IMR-90 (cell line): ENCODE results near the gene APEX1. TPM values are rescaled to one million over a fixed set of nuclear protein-coding genes. Genes with fewer than 3 reads are reported as not detected.

Experiments used
- ATAC-seq: fragments of 200-7000 bp; cut with Tn5 transposase; 2 replicates; pipeline ENCODE4 v1.9.1; 2020; ENCODE audit warnings: low read depth, mild to moderate bottlenecking, moderate library complexity
- BruUV-seq: library from RNA; stranded (reverse); fragments of 400-500 nt; replicated peaks from 2 replicates; lab custom pipeline; 2021; lab: Mats Ljungman, UMichigan
- CTCF ChIA-PET: fragments of 300-600 bp; formaldehyde crosslinking; extraction: SDS; loops from one replicate; lab custom pipeline; 2021; ENCODE audit warnings: antibody characterized with exemption; lab: Yijun Ruan, JAX
- POLR2A ChIA-PET: fragments of 300-600 bp; sonication (Branson Sonifier 250); formaldehyde crosslinking; loops from one replicate; lab custom pipeline; 2022; ENCODE audit warnings: antibody characterized with exemption; ENCODE audit not compliant: unreplicated experiment; lab: Charles Lee
- DNase-seq: peaks from one replicate; pipeline ENCODE4 v3.0.0; 2013
- H2AFZ ChIP-seq: replicated peaks from 2 replicates; pipeline ENCODE3; 2013; ENCODE audit warnings: low read length, mild to moderate bottlenecking; ENCODE audit not compliant: poor library complexity
- H2AK5ac ChIP-seq: 2 replicates; pipeline ENCODE4 v1.6.1; 2013; ENCODE audit warnings: low read depth, low read length, inconsistent platforms
- H2AK9ac ChIP-seq: replicated peaks from 2 replicates; pipeline ENCODE3; 2013; ENCODE audit warnings: mild to moderate bottlenecking, low read depth, low read length, moderate library complexity; ENCODE audit not compliant: poor library complexity
- H2BK120ac ChIP-seq: 2 replicates; pipeline ENCODE4 v1.6.1; 2013; ENCODE audit warnings: low read depth, low read length, inconsistent platforms
- H2BK15ac ChIP-seq: 3 replicates; pipeline ENCODE4 v1.6.1; 2013; ENCODE audit warnings: low read depth, low read length, inconsistent platforms
- H2BK20ac ChIP-seq: 2 replicates; pipeline ENCODE4 v1.6.1; 2013; ENCODE audit warnings: low read depth, mild to moderate bottlenecking, inconsistent platforms, low read length, moderate library complexity
- H2BK5ac ChIP-seq: 2 replicates; pipeline ENCODE4 v1.6.1; 2013; ENCODE audit warnings: mild to moderate bottlenecking, low read depth, low read length, inconsistent platforms; ENCODE audit not compliant: poor library complexity, severe bottlenecking
- H3K14ac ChIP-seq: replicated peaks from 2 replicates; pipeline ENCODE4 v1.6.1; 2013; ENCODE audit warnings: low read depth, low read length, inconsistent platforms
- H3K18ac ChIP-seq: 2 replicates; pipeline ENCODE4 v1.6.1; 2013; ENCODE audit warnings: low read depth, low read length, control low read depth
- H3K23ac ChIP-seq: 2 replicates; pipeline ENCODE4 v1.6.1; 2013; ENCODE audit warnings: low read depth, low read length, inconsistent platforms
- H3K27ac ChIP-seq: 2 replicates; pipeline ENCODE4 v1.5.1; 2013; ENCODE audit warnings: mild to moderate bottlenecking, control low read depth, low read length; ENCODE audit not compliant: insufficient read depth
- H3K27me3 ChIP-seq: 2 replicates; pipeline ENCODE4 v1.6.1; 2013; ENCODE audit warnings: low read length; ENCODE audit not compliant: control insufficient read depth, insufficient read depth
- H3K36me3 ChIP-seq: 2 replicates; pipeline ENCODE4 v1.6.1; 2013; ENCODE audit warnings: low read length, mixed read lengths; ENCODE audit not compliant: control insufficient read depth, insufficient read depth
- H3K4ac ChIP-seq: 2 replicates; pipeline ENCODE4 v1.6.1; 2013; ENCODE audit warnings: low read depth, low read length, inconsistent platforms
- H3K4me1 ChIP-seq: 2 replicates; pipeline ENCODE4 v1.6.1; 2013; ENCODE audit warnings: low read length, mixed read lengths; ENCODE audit not compliant: control insufficient read depth, insufficient read depth
- H3K4me2 ChIP-seq: 2 replicates; pipeline ENCODE4 v1.6.1; 2013; ENCODE audit warnings: low read depth, mild to moderate bottlenecking, control low read depth, low read length, moderate library complexity
- H3K4me3 ChIP-seq: 2 replicates; pipeline ENCODE4 v1.5.1; 2013; ENCODE audit warnings: low read depth, mild to moderate bottlenecking, control low read depth, low read length, moderate library complexity; ENCODE audit not compliant: insufficient read depth
- H3K56ac ChIP-seq: 2 replicates; pipeline ENCODE4 v1.6.1; 2013; ENCODE audit warnings: low read length, inconsistent platforms; ENCODE audit not compliant: insufficient read depth; ENCODE audit errors: extremely low read depth
- H3K79me1 ChIP-seq, 2 experiments: 2 replicates each; pipeline ENCODE4 v1.6.1; 2013; ENCODE audit warnings: low read length in 2 of 2, inconsistent platforms in 1 of 2, low read depth in 1 of 2
- H3K9ac ChIP-seq: 2 replicates; pipeline ENCODE4 v1.6.1; 2013; ENCODE audit warnings: low read depth, low read length, control low read depth
- H3K9me1 ChIP-seq: 2 replicates; pipeline ENCODE4 v1.6.1; 2013; ENCODE audit warnings: low read length, inconsistent platforms; ENCODE audit not compliant: insufficient read depth
- H3K9me3 ChIP-seq: 2 replicates; pipeline ENCODE4 v1.6.1; 2013; ENCODE audit warnings: low read length; ENCODE audit not compliant: control insufficient read depth, insufficient read depth
- H4K20me1 ChIP-seq: 2 replicates; pipeline ENCODE4 v1.6.1; 2013; ENCODE audit warnings: low read length, inconsistent platforms; ENCODE audit not compliant: insufficient read depth
- H4K5ac ChIP-seq: 2 replicates; pipeline ENCODE4 v1.6.1; 2013; ENCODE audit warnings: mild to moderate bottlenecking, low read depth, low read length, control low read depth
- H4K8ac ChIP-seq, 2 experiments: 2 replicates each; pipeline ENCODE4 v1.6.1; 2013; ENCODE audit warnings: low read depth in 2 of 2, low read length in 2 of 2, control low read depth in 1 of 2, inconsistent platforms in 1 of 2
- H4K91ac ChIP-seq: 2 replicates; pipeline ENCODE4 v1.6.1; 2013; ENCODE audit warnings: low read depth, low read length, inconsistent platforms; ENCODE audit not compliant: insufficient read depth
- MXI1 ChIP-seq: IDR thresholded peaks from 2 replicates; pipeline ENCODE4 v1.6.1; 2012; ENCODE audit warnings: low read depth, mild to moderate bottlenecking, low read length, moderate library complexity, borderline replicate concordance
- RFX5 ChIP-seq: IDR thresholded peaks from 2 replicates; pipeline ENCODE4 v1.8.0; 2012; ENCODE audit warnings: low read depth, mild to moderate bottlenecking, low read length, moderate library complexity
- WGBS, 2 experiments: methylation state at CpG; one replicate each; pipeline versions ENCODE4 v1.1.5 to v1.1.7; 2013; ENCODE audit warnings: missing lambda C conversion rate in 2 of 2; ENCODE audit not compliant: insufficient read length in 1 of 2; ENCODE audit errors: extremely low coverage in 2 of 2; 5-methylcytosine and 5-hydroxymethylcytosine counted together
- dilution Hi-C: fragments of 300-500 bp; cut with HindIII; formaldehyde crosslinking; loops from one replicate; pipeline ENCODE4 v1.14.3; 2018; ENCODE audit warnings: low sequenced_read_pairs; ENCODE audit not compliant: unreplicated experiment
- in situ Hi-C: fragments of 300-500 bp; cut with MboI; formaldehyde crosslinking; loops from 3 replicates; pipeline ENCODE4 v1.14.3; 2019; ENCODE audit warnings: low sequenced_read_pairs, inconsistent platforms, mixed read lengths
- intact Hi-C: fragments of 100-400 bp; cut with micrococcal nuclease; formaldehyde crosslinking; loops from 2 replicates; pipeline ENCODE4 v1.10.0; 2022
- polyA plus RNA-seq, 3 experiments: library from polyadenylated mRNA; depleted of rRNA; stranded (reverse); fragments of >200 nt; gene quantifications; 2 replicates each; pipeline ENCODE4 v1.2.3, GENCODE V29; 2012; ENCODE audit warnings: low replicate concordance in 1 of 3
- total RNA-seq: library from RNA; depleted of rRNA; stranded (reverse); fragments of >200 nt; gene quantifications from 2 replicates; pipeline ENCODE4 v1.2.3, GENCODE V29; 2012
- TF ChIP-seq, protein P1 (sequence below): conservative IDR thresholded peaks from 2 replicates; pipeline ENCODE4 v1.5.1; 2012; ENCODE audit warnings: mild to moderate bottlenecking, low read depth, low read length, improper control_type of control experiment

The APEX1 gene
- total and polyA plus RNA-seq, 2 of the 4 experiments (the other 2 are of a cell fraction) = 125 to 241 TPM

DNA sequence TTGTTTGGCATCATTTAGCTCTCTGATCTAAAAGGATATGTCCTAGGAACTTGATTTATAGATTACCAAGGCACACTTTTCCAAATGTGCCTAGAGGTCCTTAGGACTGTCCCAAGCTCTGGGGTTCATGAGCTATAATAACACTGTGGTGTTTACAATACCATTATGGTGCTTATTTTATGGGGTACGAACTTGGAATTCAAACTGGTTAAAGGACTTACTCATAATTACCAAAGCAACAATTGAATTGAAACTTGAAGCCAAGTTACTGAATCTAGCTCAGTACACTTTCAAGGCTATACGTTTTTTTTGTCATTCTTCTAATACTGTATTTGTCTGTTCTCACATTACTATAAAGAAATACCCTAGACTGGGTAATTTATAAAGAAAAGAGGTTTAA is 32.1 kb upstream of the APEX1 start:
- H3K9me3 ChIP-seq = no peaks in the 10 kb centered on the region
- H3K4ac ChIP-seq = no peak overlapping the region
- H3K56ac ChIP-seq = no peak overlapping the region
- H3K4me1 ChIP-seq = 0 out of 2 replicates have a peak, but pooled peaks cover 2% of the 10 kb centered on the region
- no peak overlapping the region for H3K4me3 ChIP-seq
- H4K91ac ChIP-seq = no peak overlapping the region
- no TSS peak for BruUV-seq
- DNase-seq (no peak), ATAC-seq (no peak)
- no peak overlapping the region for H2AK9ac ChIP-seq
- H4K8ac ChIP-seq = no peak overlapping the region
- H3K18ac ChIP-seq = no peak overlapping the region
- no peak overlapping the region for H2BK15ac ChIP-seq
- CTCF ChIA-PET = no interaction called here
- H2BK5ac ChIP-seq = no peak overlapping the region
- H3K27ac ChIP-seq = no peak overlapping the region
- H3K9ac ChIP-seq = no peak overlapping the region
- in situ Hi-C loops = no loop called here
- H4K20me1 ChIP-seq = no peaks in the 10 kb centered on the region
- H2BK120ac ChIP-seq = no peak overlapping the region
- intact Hi-C loops = no loop called here
- H3K9me1 ChIP-seq = no peaks in the 10 kb centered on the region
- H2BK20ac ChIP-seq = no peak overlapping the region
- H3K36me3 ChIP-seq = no peaks in the 10 kb centered on the region
- no CpG with 5 or more reads among the region's 2 CpGs for WGBS, 2 experiments
- no peak overlapping the region for H3K23ac ChIP-seq
- dilution Hi-C loops = no loop called here
- H2AK5ac ChIP-seq = no peak overlapping the region
- no peak overlapping the region for H2AFZ ChIP-seq
- no peak overlapping the region for H3K14ac ChIP-seq
- H4K5ac ChIP-seq = no peak overlapping the region
- TF ChIP-seq MXI1 = no peak
- TF ChIP-seq, protein P1, sequence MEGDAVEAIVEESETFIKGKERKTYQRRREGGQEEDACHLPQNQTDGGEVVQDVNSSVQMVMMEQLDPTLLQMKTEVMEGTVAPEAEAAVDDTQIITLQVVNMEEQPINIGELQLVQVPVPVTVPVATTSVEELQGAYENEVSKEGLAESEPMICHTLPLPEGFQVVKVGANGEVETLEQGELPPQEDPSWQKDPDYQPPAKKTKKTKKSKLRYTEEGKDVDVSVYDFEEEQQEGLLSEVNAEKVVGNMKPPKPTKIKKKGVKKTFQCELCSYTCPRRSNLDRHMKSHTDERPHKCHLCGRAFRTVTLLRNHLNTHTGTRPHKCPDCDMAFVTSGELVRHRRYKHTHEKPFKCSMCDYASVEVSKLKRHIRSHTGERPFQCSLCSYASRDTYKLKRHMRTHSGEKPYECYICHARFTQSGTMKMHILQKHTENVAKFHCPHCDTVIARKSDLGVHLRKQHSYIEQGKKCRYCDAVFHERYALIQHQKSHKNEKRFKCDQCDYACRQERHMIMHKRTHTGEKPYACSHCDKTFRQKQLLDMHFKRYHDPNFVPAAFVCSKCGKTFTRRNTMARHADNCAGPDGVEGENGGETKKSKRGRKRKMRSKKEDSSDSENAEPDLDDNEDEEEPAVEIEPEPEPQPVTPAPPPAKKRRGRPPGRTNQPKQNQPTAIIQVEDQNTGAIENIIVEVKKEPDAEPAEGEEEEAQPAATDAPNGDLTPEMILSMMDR = no peak
- no peak for TF ChIP-seq RFX5
- POLR2A ChIA-PET = no interaction called here
- no peak overlapping the region for H3K4me2 ChIP-seq
- H3K27me3 ChIP-seq = peaks cover 3% of the 10 kb centered on the region
- H3K79me1 ChIP-seq = no peaks in the 10 kb centered on the region
